GM10266 (cell line): ENCODE data around the gene CACNB4.

ENCODE experiments used
- DNase-seq: peaks from one replicate; pipeline ENCODE4 v3.0.0; 2012; ENCODE audit errors: extremely low spot score
- TF ChIP-seq, protein P1 (sequence below): IDR thresholded peaks from 2 replicates; pipeline ENCODE4 v1.5.1; 2012; ENCODE audit warnings: mild to moderate bottlenecking, low read depth; ENCODE audit not compliant: control insufficient read depth, insufficient read depth; ENCODE audit errors: missing control alignments

CACNB4 gene

DNA sequence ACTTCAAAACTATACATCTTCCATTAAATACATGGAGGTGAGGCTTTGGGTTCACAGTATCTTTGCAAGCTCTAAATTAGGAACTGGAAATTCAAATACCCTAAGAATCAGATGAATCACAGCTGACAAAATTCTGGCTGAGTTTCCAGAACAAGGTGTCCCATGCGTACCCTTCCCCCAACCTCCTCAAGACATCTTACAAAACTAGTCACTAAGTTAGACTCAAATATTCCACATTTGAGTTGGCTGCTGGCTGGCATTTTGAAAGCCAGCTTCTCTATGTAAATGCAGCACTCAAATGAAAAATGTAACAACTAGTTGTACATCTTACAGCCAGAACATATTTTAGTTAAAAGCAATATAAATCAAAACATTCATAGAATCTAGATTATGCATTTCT lies 139.6 kb downstream of the CACNB4 start:
- TF ChIP-seq, protein P1, sequence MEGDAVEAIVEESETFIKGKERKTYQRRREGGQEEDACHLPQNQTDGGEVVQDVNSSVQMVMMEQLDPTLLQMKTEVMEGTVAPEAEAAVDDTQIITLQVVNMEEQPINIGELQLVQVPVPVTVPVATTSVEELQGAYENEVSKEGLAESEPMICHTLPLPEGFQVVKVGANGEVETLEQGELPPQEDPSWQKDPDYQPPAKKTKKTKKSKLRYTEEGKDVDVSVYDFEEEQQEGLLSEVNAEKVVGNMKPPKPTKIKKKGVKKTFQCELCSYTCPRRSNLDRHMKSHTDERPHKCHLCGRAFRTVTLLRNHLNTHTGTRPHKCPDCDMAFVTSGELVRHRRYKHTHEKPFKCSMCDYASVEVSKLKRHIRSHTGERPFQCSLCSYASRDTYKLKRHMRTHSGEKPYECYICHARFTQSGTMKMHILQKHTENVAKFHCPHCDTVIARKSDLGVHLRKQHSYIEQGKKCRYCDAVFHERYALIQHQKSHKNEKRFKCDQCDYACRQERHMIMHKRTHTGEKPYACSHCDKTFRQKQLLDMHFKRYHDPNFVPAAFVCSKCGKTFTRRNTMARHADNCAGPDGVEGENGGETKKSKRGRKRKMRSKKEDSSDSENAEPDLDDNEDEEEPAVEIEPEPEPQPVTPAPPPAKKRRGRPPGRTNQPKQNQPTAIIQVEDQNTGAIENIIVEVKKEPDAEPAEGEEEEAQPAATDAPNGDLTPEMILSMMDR: no peak
- DNase-seq: no peak

GRCh38 chr2:151953467-151953866 lies 145.4 kb downstream of the CACNB4 start:
- DNase-seq: no peak
- TF ChIP-seq, protein P1: no peak

GRCh38 chr2:151952691-151953456 lies 146.0 kb downstream of the CACNB4 start:
- DNase-seq: no peak

DNA sequence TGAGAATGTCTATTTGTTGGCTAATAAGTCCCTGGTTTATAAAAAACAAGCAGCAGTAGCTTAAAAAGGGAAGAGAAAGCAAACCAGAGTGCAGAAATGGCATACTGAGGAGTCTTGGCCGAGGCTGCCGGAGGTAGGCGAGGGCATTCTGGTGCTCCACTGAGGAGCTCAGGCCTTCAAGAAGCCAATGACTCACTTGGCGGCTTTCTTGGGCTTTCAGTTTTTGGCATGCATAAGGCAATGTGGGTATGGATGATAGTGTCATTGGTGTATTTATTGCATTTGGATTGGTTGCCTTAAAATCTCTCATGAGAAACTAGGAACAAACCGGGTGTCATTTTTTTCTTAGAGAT lies 151.1 kb downstream of the CACNB4 start:
- TF ChIP-seq, protein P1: no peak
- no peak for DNase-seq

More at GRCh38 chr2:151952691-151953456, 146.0 kb downstream of the CACNB4 start:
- TF ChIP-seq, protein P1: no peak

DNA sequence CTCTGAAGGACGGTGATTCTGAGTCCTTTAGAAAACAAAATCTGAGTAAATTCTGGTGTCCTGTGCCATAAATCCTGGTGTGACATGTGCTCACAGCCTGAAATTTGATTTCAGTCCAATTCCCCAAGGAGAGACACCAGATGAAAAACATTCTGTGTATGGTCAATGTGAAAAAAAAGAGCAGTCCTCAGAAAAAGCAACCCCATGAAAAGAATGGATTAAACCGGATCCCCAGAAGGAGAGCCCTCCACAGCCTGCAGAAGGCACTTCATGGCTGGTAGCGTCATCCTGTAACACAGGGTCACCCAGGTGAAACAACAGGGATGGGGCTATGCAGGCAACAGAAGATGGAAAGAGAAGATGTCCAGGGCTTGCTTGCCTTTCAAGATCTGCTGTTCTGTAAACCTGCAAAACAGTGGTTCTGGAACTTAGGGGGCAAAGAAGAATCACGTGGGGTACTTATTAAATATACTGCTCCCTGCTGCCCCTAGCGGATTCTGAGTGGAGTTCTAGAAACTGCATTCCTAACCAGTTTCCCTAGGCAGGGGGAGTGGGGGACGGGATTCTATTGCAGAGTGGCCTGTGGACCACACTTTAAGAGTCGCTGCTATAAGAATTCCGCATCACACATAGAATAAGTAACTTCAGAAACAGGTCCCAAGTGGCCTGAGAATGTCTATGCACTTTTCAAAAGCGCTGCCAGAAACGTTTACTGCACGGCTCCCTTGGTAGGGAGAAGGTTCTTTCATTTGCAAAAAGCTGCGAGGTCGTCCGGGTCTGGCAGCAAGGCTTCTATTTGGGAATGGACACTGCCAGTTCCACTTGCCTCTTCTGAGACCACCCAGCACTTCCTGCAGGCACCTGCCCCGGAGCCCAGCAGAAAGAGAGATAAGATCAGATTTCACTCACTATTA lies 151.7 kb downstream of the CACNB4 start:
- TF ChIP-seq, protein P1: peak; percentile 45
- DNase-seq: peak; percentile 38

DNA sequence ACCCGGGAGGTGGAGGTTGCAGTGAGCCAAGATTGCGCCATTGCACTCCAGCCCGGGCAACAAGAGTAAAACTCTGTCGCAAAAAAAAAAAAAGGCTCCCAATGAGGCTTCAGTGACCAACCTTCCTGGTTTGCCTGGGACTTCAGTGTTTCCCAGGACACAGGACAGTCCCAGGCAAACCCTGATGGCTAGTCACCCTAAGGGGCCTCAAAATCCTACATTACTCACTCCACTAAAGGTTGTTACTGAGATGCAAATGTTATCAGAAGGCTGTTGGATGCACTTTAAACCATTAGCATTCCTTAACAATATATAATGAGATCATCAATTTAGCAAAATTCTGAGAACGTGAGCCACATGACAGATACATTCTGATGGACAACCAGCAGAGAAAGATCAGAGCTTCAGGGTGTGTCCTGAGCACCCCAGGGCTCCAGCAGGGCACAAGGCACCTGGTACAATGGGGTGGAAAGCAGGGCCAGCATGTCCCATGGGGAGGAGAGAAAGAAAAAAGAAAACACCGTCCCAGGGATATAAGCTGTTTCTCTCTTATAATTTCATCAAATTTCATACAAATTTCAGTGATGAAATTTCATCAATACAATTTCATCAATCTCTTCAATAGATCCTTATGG lies 152.5 kb downstream of the CACNB4 start:
- TF ChIP-seq, protein P1: no peak
- no peak for DNase-seq
